SJSA1 (cell line): Measurements from ENCODE around the gene IDI1. TPM values are rescaled to one million over a fixed set of nuclear protein-coding genes. Genes with fewer than 3 reads are reported as not detected.
A peak's percentile ranks its signal among the peaks of the same experiment; 100 is the strongest.
"Not testable (repeated sequence)": the region's sequence is repeated elsewhere in the genome, so short reads cannot be mapped to it uniquely, and the experiment has no call there.

Experiments used
- DNase-seq, 2 experiments: peaks; one replicate each; pipeline ENCODE4 v3.0.0-alpha.2; 2015 to 2020; ENCODE audit warnings: low spot score in 2 of 2, low read depth in 1 of 2
- H3K27ac ChIP-seq: fragments of 250-450 bp; sonication (Bioruptor Pico); 2 replicates; pipeline ENCODE4 v1.5.1; 2020; ENCODE audit warnings: mild to moderate bottlenecking, moderate library complexity
- H3K27me3 ChIP-seq: fragments of 250-450 bp; sonication (Bioruptor Pico); replicated peaks from 2 replicates; pipeline ENCODE4 v1.5.1; 2020; ENCODE audit warnings: mild to moderate bottlenecking, moderate library complexity
- H3K36me3 ChIP-seq: fragments of 250-450 bp; sonication (Bioruptor Pico); 2 replicates; pipeline ENCODE4 v1.5.1; 2020; ENCODE audit warnings: mild to moderate bottlenecking
- H3K4me1 ChIP-seq: fragments of 250-450 bp; sonication (Bioruptor Pico); replicated peaks from 2 replicates; pipeline ENCODE4 v1.6.1; 2021; ENCODE audit warnings: mild to moderate bottlenecking
- H3K4me3 ChIP-seq: fragments of 250-450 bp; sonication (Bioruptor Pico); 2 replicates; pipeline ENCODE4 v1.5.1; 2020; ENCODE audit warnings: mild to moderate bottlenecking
- H3K9me3 ChIP-seq: fragments of 250-450 bp; sonication (Bioruptor Pico); replicated peaks from 2 replicates; pipeline ENCODE4 v1.5.1; 2020; ENCODE audit warnings: mild to moderate bottlenecking
- total RNA-seq: library from RNA; depleted of rRNA; stranded (reverse); fragments of >200 nt; shearing (Covaris generic); gene quantifications from 2 replicates; pipeline ENCODE4 v1.2.3, GENCODE V29; 2014

IDI1 gene
- total RNA-seq, 1 experiment from 2014 or later = 88.4 TPM

DNA sequence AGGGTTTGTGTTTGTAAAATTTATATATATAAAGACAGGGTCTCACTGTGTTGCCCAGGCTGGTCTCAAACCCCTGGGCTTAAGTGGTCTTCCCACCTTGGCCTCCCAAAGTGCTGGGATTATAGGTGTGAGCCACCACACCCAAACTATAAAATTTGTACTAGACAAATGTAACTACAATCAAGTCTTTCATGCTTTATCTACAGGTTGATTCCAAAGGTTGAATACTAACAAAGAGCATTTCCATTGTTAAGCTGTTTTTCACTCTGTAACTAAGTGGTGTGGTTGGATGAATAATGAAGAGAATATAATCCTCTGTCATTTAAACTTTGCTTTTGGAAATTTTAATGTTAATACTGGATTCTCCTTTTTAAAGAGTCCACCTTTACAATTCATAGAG is 29.7 kb upstream of the IDI1 start:
- no peak overlapping the region for H3K4me3 ChIP-seq
- DNase-seq = no peak
- peaks cover 40% of the 10 kb centered on the region for H3K36me3 ChIP-seq
- H3K9me3 ChIP-seq = 0 out of 2 replicates have a peak, but pooled peaks cover 3% of the 10 kb centered on the region
- no peaks in the 10 kb centered on the region for H3K27me3 ChIP-seq
- H3K27ac ChIP-seq = no peak overlapping the region
- no peaks in the 10 kb centered on the region for H3K4me1 ChIP-seq

- Histone ChIP-seq H3K36me3 (peaks cover 29% of the 10 kb centered on the region), H3K4me1 (no peaks in the 10 kb centered on the region), H3K9me3 (0 out of 2 replicates have a peak, but pooled peaks cover 3% of the 10 kb centered on the region), H3K27ac (no peak overlapping the region), H3K4me3 (no peak overlapping the region), H3K27me3 (no peaks in the 10 kb centered on the region)
- DNase-seq = no peak
Observed at GRCh38 chr10:1074748-1075308, 25.9 kb upstream of the IDI1 start.

- H3K27me3 ChIP-seq = no peaks in the 10 kb centered on the region
- no peak for DNase-seq
- no peak overlapping the region for H3K27ac ChIP-seq
- peaks cover 25% of the 10 kb centered on the region for H3K36me3 ChIP-seq
- no peak overlapping the region for H3K4me3 ChIP-seq
- H3K9me3 ChIP-seq = 0 out of 2 replicates have a peak, but pooled peaks cover 3% of the 10 kb centered on the region
- H3K4me1 ChIP-seq = no peaks in the 10 kb centered on the region
Observed at GRCh38 chr10:1074052-1074747, 25.3 kb upstream of the IDI1 start.

DNA sequence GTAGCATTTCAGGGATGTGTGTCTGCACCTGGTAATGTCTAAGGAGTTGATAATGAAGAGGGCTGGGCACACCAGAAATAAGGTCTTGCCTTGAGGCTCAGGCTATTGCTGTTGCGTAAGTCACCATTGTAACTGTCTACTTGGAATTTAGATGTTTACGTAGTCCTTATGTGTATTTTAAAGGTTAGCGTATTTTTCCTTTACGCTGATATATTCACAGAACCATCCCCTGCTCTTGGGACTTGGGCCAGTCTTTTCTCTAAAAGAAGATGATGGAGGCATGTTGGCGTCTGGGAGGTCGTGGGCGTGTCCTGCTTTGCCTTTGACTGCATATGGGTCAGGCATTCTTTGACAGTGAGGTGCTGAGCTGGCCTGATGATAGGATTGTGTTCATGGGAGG is 22.0 kb upstream of the IDI1 start:
- Histone ChIP-seq H3K4me1 (no peaks in the 10 kb centered on the region), H3K36me3 (peaks cover 25% of the 10 kb centered on the region), H3K27ac (no peak overlapping the region), H3K9me3 (0 out of 2 replicates have a peak, but pooled peaks cover 3% of the 10 kb centered on the region), H3K4me3 (no peak overlapping the region), H3K27me3 (no peaks in the 10 kb centered on the region)
- no peak for DNase-seq

GRCh38 chr10:1068380-1069361 is 19.8 kb upstream of the IDI1 start:
- no peaks in the 10 kb centered on the region for H3K9me3 ChIP-seq
- no peak for DNase-seq
- H3K27me3 ChIP-seq = no peaks in the 10 kb centered on the region
- H3K27ac ChIP-seq = no peak overlapping the region
- H3K4me3 ChIP-seq = no peak overlapping the region
- peaks cover 15% of the 10 kb centered on the region for H3K36me3 ChIP-seq
- no peaks in the 10 kb centered on the region for H3K4me1 ChIP-seq

GRCh38 chr10:1066734-1067133 is 17.8 kb upstream of the IDI1 start:
- H3K27ac ChIP-seq, DNase-seq, H3K4me1 ChIP-seq, H3K4me3 ChIP-seq, H3K27me3 ChIP-seq, H3K9me3 ChIP-seq: not testable (repeated sequence)
- peaks cover 14% of the 10 kb centered on the region for H3K36me3 ChIP-seq

- Histone ChIP-seq H3K4me1 (no peaks in the 10 kb centered on the region), H3K9me3 (no peaks in the 10 kb centered on the region), H3K36me3 (peaks cover 14% of the 10 kb centered on the region), H3K4me3 (no peak overlapping the region), H3K27me3 (no peaks in the 10 kb centered on the region), H3K27ac (no peak overlapping the region)
- no peak for DNase-seq
Observed at GRCh38 chr10:1064964-1065247, 16.0 kb upstream of the IDI1 start.

GRCh38 chr10:1063232-1063865 is 14.4 kb upstream of the IDI1 start:
- no peaks in the 10 kb centered on the region for H3K27me3 ChIP-seq
- no peaks in the 10 kb centered on the region for H3K9me3 ChIP-seq
- H3K4me3 ChIP-seq = no peak overlapping the region
- H3K36me3 ChIP-seq = peaks cover 20% of the 10 kb centered on the region
- H3K4me1 ChIP-seq = no peaks in the 10 kb centered on the region
- H3K27ac ChIP-seq = no peak overlapping the region
- no peak for DNase-seq

GRCh38 chr10:1061930-1062774 is 13.2 kb upstream of the IDI1 start:
- no peaks in the 10 kb centered on the region for H3K9me3 ChIP-seq
- peaks cover 6% of the 10 kb centered on the region; the same call in 1 of the 2 replicates for H3K4me1 ChIP-seq

GRCh38 chr10:1059902-1060301 is 11.0 kb upstream of the IDI1 start:
- no peak overlapping the region for H3K4me3 ChIP-seq
- H3K9me3 ChIP-seq = no peaks in the 10 kb centered on the region; the same call in 1 of the 2 replicates
- H3K4me1 ChIP-seq = peaks cover 12% of the 10 kb centered on the region
- DNase-seq = no peak
- no peak overlapping the region for H3K27ac ChIP-seq
- H3K36me3 ChIP-seq = peaks cover 41% of the 10 kb centered on the region
- H3K27me3 ChIP-seq = no peaks in the 10 kb centered on the region

More at GRCh38 chr10:1061930-1062774, 13.2 kb upstream of the IDI1 start:
- Histone ChIP-seq H3K4me3 (no peak overlapping the region), H3K27me3 (no peaks in the 10 kb centered on the region), H3K36me3 (peaks cover 26% of the 10 kb centered on the region), H3K27ac (no peak overlapping the region)
- DNase-seq = no peak

GRCh38 chr10:1058017-1058416 is 9.1 kb upstream of the IDI1 start:
- DNase-seq = no peak
- H3K4me3 ChIP-seq = peak overlapping the region; percentile 98; the same call in 1 of the 2 replicates
- H3K4me1 ChIP-seq = peaks cover 18% of the 10 kb centered on the region
- H3K27ac ChIP-seq = no peak overlapping the region
- no peaks in the 10 kb centered on the region; the same call in 1 of the 2 replicates for H3K9me3 ChIP-seq
- H3K27me3 ChIP-seq = no peaks in the 10 kb centered on the region
- H3K36me3 ChIP-seq = peaks cover 52% of the 10 kb centered on the region

- H3K27ac ChIP-seq = peak overlapping the region; percentile 99; the same call in 1 of the 2 replicates
- H3K4me1 ChIP-seq = peaks cover 18% of the 10 kb centered on the region
- no peaks in the 10 kb centered on the region for H3K27me3 ChIP-seq
- H3K4me3 ChIP-seq = peak overlapping the region; percentile 98
- H3K36me3 ChIP-seq = peaks cover 57% of the 10 kb centered on the region
- H3K9me3 ChIP-seq = no peaks in the 10 kb centered on the region; the same call in 1 of the 2 replicates
- peak in 1 of 2 experiments; percentile 14 for DNase-seq
Observed at GRCh38 chr10:1057106-1057657, 8.3 kb upstream of the IDI1 start.
